Measurements from ENCODE around the gene IL17RD.
"Not testable (repeated sequence)": the region's sequence is repeated elsewhere in the genome, so short reads cannot be mapped to it uniquely, and the experiment has no call there.

Gene IL17RD

GRCh38 chr3:57089043-57089442 lies 76.1 kb downstream of the IL17RD start:
- no peak for DNase-seq

- no peak for DNase-seq
Measured at GRCh38 chr3:57088503-57088902, 76.7 kb downstream of the IL17RD start.

DNA sequence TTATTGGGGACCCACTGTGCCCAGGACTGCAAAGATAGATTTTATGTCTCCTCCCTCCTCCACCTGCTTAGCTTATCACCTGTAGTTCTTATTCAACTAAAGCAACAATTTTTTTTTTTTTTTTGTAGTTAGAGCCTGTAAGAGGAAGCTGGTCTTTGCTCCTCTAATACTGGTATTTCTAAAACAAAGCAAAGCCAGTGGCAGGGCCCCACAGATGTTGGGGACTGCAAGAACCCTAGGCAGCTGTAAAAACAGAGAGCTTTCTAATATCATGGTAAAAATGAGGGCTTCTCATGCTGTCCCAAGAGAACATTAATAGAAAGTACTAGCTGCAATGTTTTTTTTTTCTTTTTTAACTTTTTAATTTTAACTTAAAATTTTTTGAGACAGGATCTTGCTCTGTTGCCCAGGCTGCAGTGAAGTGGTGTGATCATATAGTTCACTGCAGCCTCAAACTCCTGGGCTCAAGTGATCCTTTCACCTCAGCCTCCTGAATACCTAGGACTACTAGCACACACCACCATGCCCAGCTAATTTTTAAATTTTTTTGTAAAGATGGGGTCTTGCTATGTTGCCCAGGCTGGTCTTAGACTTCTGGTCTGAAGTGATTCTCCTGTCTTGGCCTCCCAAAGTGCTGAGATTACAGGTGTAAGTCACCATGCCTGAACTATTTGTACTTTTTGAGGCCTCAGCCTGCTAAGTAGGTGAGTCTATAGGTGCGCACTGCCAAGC lies 77.6 kb downstream of the IL17RD start:
- no peak for DNase-seq

GRCh38 chr3:57086201-57086600 lies 79.0 kb downstream of the IL17RD start:
- no peak for DNase-seq

DNA sequence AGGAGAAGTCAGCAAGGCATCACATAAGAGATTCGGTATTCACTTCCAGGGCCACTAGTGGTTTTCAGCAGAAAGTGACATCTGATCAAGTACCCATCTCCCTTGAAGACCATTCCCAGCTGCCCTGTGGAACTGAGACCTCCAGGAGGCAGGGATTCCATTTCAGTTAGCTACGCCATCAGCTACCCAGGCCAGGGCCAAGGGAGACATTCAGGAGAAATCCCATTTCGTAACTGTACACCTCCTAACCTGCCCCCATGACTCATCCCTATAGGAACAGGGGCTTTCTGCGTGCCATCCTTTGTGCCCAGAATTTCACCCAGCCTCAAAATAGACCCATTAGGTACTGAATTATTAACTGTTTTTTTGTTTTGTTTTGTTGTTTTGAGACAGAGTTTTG lies 79.9 kb downstream of the IL17RD start:
- no peak for DNase-seq

DNA sequence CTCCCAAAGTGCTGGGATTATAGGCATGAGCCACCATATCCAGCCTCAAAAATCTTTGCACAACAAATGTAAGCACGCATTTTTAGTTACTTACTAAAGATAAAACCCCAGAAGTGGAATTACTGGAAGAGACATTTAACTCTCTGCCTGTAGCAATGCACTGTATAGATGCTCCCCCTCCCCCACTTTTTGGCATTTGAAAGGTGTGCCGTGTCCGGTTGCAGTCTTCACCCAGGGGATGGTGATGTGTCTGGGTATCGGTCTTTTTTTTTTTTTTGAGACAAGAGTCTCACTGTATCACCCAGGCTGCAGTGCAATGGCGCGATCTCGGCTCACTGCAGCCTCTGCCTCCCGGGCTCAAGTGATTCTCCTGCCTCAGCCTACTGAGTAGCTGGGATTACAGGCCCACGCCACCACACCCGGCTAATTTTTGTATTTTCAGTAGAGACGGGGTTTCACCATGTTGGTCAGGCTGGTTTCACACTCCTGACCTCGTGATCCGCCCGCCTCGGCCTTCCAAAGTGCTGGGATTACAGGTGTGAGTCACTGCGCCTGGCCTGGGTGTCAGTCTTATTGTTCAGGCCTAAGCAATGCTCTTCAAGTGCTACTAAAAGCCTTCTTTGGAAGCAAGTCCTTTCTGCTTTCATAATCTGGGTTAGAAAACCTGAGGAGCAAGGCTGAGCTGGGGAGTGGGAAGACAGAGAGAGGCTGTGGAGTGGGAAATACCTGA lies 81.7 kb downstream of the IL17RD start:
- not testable (repeated sequence) for DNase-seq

DNA sequence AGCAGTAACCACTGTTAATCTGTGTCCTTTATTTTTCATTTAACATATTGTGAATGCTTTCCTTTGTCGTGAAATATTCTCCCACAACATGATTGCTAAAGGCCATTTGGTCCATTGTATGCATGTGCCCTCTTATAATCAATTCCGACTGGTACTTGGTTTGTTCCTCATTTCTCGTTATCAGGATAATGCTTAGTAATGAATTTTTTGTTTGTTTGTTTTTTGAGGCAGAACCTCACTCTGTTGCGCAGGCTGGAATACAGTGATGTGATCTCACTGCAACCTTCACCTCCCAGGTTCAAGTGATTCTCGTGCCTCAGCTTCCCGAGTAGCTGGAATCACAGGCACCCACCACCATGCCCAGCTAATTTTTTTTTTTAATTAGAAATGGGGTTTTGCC lies 82.7 kb downstream of the IL17RD start:
- no peak for DNase-seq

- DNase-seq: no peak
Measured at GRCh38 chr3:57081173-57081572, 84.0 kb downstream of the IL17RD start.

GRCh38 chr3:57080171-57080570 lies 85.0 kb downstream of the IL17RD start:
- no peak for DNase-seq

- no peak for DNase-seq
Measured at GRCh38 chr3:57079474-57079831, 85.7 kb downstream of the IL17RD start.

GRCh38 chr3:57078635-57079473 lies 86.3 kb downstream of the IL17RD start:
- no peak for DNase-seq

DNA sequence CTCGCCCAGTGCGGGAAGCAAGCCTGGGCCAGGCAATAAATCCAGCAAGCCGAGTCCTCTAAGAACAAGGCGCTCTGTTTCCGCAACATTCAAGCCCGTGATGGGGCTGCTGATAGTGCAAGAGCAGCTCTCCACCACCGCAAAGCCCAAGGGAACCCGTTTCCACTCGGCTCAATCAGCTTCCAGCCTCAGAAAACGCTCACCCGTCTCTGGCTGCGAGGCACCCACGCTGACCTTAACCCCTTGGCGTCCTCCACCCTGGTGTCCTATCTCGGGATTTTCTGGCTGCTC lies 86.9 kb downstream of the IL17RD start:
- no peak for DNase-seq

DNA sequence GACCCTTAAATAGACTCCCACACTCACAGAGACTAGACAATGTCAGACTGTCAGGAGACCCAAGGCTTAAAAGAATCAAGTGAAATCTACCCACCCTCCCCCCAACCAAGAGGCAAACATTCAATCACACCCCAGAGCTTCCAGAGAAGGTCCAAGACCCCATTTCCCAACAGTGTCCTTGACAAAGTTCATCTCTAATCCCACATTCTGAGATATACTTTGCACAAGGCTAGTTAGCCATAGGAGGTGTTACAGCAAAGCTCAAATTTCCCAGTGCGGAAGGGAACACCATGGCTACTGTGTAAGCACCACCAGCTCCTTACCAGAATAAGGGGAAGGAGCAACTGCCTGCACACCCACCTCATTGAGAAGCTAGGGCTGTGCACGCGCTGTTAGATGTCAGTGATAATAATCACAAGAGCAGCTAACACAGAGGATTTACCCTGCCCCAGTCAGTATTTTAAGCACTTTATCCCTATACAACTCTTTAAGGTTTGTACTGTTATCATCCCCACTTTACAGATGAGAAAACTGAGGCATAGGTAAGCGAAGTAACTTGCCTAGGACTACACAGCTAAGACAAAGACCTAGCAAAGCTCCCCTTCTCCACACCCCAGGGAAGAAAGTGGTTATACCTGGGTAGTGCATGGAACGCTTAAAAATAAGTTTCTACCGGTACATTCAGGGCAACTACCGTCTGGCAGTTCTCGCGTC lies 87.4 kb downstream of the IL17RD start:
- no peak for DNase-seq

GRCh38 chr3:57076422-57076951 lies 88.7 kb downstream of the IL17RD start:
- DNase-seq: no peak

GRCh38 chr3:57074135-57074534 lies 91.0 kb downstream of the IL17RD start:
- no peak for DNase-seq

DNA sequence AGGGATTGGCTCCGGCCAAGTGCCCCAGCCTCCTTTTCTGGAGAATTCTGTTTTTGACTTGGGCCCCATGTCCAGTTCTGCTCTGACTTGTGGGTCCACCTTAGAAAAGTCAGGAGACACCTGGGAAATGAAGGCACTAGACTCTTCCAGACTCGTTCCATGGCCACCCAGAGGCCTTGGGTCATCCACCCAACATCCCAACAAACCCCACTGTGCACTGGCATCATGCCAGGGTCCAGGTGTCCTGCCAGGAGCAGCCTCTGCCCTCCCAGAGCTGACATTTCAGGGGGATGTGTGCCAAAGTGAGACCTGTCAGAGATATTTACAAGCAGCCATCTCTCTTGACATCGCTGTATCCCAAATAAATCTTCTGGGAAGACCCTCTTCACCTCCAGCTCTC lies 91.5 kb downstream of the IL17RD start:
- DNase-seq: no peak

GRCh38 chr3:57069503-57069902 lies 95.7 kb downstream of the IL17RD start:
- DNase-seq: no peak

DNA sequence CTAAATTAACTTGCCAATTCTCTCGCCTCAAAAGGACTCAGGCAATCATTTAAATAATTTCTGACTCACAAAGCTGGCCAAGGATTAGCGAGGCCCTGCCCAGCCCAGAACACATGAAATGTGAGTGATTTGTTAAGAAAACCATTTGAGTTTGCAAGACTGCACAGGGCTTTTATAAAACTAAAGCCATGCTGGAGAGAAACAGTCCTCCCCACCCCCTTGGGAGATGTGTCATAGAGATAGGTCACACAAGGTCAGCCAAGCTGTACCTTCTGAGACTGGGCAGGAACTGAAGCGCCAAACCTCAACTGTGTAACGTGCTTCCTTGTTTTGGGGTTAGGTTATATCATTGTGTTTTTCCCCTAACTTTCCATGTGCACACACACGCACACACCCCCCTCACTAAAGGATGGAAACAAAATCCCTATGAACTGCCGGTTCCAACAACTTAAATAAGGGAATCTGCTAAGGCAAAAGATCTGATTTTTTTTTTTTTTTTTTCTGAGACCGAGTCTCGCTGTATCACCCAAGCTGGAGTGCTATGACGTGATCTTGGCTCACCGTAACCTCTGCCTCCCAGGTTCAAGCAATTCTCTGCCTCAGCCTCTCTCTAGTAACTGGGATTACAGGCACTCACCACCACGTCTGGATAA lies 96.6 kb downstream of the IL17RD start:
- DNase-seq: no peak

DNA sequence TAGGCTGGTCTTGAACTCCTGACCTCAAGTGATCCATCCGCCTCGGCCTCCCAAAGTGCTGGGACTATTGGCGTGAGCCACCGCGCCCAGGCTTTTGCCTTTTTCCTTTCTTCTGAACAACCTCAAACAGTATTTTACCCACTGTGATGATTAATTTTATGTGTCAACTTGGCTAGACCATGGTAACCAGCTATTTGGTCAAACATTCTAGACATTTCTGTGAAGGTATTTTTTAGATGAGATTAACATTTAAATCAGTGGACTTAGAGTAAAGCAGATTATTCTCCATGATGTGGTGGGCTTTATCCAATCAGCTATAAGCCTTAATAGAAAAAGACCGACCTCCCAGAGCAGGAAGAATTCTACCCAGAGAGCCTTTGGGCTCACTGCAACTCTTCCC lies 98.7 kb downstream of the IL17RD start:
- DNase-seq: no peak

- DNase-seq: no peak
Measured at GRCh38 chr3:57065588-57065987, 99.6 kb downstream of the IL17RD start.

DNA sequence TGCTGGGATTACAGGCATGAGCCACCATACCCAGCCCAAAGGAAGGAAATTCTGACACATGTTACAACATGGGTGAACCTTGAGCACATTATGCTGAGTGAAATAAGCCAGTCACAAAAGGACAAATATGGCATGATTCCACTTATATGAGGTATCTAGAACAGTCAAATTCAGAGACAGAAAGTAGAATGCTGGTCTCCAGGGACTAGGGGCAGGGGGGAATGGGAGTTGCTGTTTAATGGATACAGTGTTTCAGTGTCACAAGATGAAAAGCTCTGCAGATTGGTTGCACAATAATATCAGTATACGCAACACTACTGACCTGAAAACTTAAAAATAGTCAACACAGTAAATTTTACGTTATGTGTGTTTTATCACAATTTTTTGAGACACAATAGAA lies 100.6 kb downstream of the IL17RD start:
- DNase-seq: no peak

- DNase-seq: no peak
Measured at GRCh38 chr3:57064001-57064400, 101.2 kb downstream of the IL17RD start.

DNA sequence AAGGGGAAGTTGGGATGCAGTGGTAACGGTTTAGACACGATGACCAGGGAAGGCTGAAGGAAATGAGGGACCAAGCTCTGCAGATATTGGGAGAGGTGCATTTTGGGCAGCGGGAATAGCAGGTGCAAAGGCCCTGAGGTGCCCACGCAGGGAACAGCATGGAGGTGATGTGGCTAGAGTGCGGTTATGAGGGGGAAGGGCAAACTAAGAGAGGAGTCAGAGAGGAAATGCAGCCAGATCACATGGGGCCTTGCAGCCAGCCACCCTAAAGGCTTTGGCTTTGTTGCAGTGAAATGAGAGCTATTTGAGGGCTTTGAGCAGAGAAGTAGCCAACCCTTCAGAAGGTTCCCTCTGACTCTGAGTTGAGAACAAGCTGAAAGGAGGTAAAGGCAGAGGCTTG lies 102.1 kb downstream of the IL17RD start:
- DNase-seq: no peak

Data from CD4-positive, alpha-beta T cell treated with Interleukin-12 subunit alpha and Interleukin-12 subunit beta, for 1 hour (primary cell).